HG02678 (cell line): Measurements from ENCODE around the gene NEU1.
"Not testable (repeated sequence)": the region's sequence is repeated elsewhere in the genome, so short reads cannot be mapped to it uniquely, and the experiment has no call there.

Source experiments
- ATAC-seq: cut with Tn5 transposase; IDR thresholded peaks from one replicate; pipeline ENCODE4 v1.9.1; 2021; ENCODE audit warnings: mild to moderate bottlenecking, moderate library complexity; ENCODE audit not compliant: unreplicated experiment

NEU1 gene

GRCh38 chr6:31862344-31863235, at the start of gene NEU1:
Gene NEU1, minus strand, starts transcription at chr6:31862821. Its CDS starts 45 bp downstream, at chr6:31862776.
- ATAC-seq, result peak; percentile 95

- ATAC-seq, result no peak
Measured at GRCh38 chr6:31911826-31912585, 49.4 kb upstream of the NEU1 start.

- not testable (repeated sequence) for ATAC-seq
Measured at GRCh38 chr6:31909298-31909697, 46.7 kb upstream of the NEU1 start.

- peak; percentile 76 for ATAC-seq
Measured at GRCh38 chr6:31908791-31909190, 46.2 kb upstream of the NEU1 start.

- ATAC-seq, result not testable (repeated sequence)
Measured at GRCh38 chr6:31908255-31908654, 45.6 kb upstream of the NEU1 start.

GRCh38 chr6:31907158-31907813, 44.7 kb upstream of the NEU1 start:
- ATAC-seq, result no peak

- not testable (repeated sequence) for ATAC-seq
Measured at GRCh38 chr6:31906727-31907126, 44.1 kb upstream of the NEU1 start.

- no peak for ATAC-seq
Measured at GRCh38 chr6:31906122-31906521, 43.5 kb upstream of the NEU1 start.

- ATAC-seq, result no peak
Measured at GRCh38 chr6:31905041-31905440, 42.4 kb upstream of the NEU1 start.

GRCh38 chr6:31903957-31904356, 41.3 kb upstream of the NEU1 start:
- ATAC-seq, result no peak

- peak; percentile 70 for ATAC-seq
Measured at GRCh38 chr6:31901953-31902643, 39.5 kb upstream of the NEU1 start, which contains the start of gene ZBTB12. Gene ZBTB12, minus strand, starts transcription at chr6:31902086. Its CDS starts 781 bp downstream, at chr6:31901305.

- peak; percentile 9 for ATAC-seq
Measured at GRCh38 chr6:31901415-31901952, 38.9 kb upstream of the NEU1 start.

- no peak for ATAC-seq
Measured at GRCh38 chr6:31900917-31901414, 38.3 kb upstream of the NEU1 start.

GRCh38 chr6:31899882-31900722, 37.5 kb upstream of the NEU1 start:
- ATAC-seq, result no peak

GRCh38 chr6:31899215-31899614, 36.6 kb upstream of the NEU1 start:
- ATAC-seq, result no peak

GRCh38 chr6:31898383-31899011, 35.9 kb upstream of the NEU1 start:
- no peak for ATAC-seq

- ATAC-seq, result peak; percentile 46
Measured at GRCh38 chr6:31897612-31898382, 35.2 kb upstream of the NEU1 start, which contains the start of gene EHMT2. Gene EHMT2, minus strand, starts transcription at chr6:31897698. Its CDS starts 21 bp downstream, at chr6:31897677.
